HG03565 (cell line): ENCODE measurements around the gene CA7.
"Not testable (repeated sequence)": the region's sequence is repeated elsewhere in the genome, so short reads cannot be mapped to it uniquely, and the experiment has no call there.

Experiments used
- ATAC-seq: cut with Tn5 transposase; IDR thresholded peaks from one replicate; pipeline ENCODE4 v1.9.1; 2021; ENCODE audit warnings: mild to moderate bottlenecking, moderate library complexity; ENCODE audit not compliant: unreplicated experiment

Gene CA7

GRCh38 chr16:66846266-66846665 is 2.1 kb downstream of the CA7 start:
- ATAC-seq: no peak

DNA sequence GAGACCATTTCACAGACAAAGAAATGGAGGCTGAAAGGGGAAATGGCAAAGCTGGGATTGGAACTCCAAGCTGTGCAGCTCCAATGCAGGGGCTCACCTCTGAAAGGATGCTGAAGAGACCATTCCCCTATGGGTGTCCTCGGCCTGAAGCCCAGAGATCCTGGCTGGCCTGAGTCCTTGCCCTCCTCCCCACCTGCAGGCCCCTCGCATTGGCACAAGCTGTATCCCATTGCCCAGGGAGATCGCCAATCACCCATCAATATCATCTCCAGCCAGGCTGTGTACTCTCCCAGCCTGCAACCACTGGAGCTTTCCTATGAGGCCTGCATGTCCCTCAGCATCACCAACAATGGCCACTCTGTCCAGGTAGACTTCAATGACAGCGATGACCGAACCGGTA is 2.6 kb downstream of the CA7 start:
- ATAC-seq: no peak

DNA sequence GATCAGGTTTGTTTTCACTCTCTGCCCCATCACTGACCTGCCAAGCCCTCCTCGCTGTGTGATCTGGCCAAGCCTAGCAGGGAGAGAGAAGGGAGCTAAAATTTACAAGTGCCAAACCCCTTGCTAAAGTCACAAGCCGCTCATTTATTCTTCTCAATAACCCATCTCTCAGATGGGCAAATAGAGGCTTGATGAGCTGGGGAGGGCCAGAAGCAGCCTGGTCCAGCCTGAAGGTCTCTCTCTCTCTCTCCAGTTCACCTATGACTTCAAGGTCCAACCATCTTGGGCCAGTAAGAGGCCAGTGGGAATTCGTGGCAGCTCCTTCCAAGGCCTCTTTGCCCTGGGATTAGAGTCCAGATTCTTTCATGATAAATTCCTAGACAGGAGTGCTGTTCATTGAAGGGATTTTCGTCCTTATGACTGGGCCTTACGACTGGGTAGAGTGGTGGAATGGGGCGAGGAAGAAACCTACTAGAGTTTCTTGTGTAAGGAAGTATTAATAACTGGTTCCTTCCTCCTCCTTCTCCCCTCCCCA is 3.4 kb downstream of the CA7 start:
- no peak for ATAC-seq

GRCh38 chr16:66848172-66848571 is 4.0 kb downstream of the CA7 start:
- ATAC-seq: no peak

DNA sequence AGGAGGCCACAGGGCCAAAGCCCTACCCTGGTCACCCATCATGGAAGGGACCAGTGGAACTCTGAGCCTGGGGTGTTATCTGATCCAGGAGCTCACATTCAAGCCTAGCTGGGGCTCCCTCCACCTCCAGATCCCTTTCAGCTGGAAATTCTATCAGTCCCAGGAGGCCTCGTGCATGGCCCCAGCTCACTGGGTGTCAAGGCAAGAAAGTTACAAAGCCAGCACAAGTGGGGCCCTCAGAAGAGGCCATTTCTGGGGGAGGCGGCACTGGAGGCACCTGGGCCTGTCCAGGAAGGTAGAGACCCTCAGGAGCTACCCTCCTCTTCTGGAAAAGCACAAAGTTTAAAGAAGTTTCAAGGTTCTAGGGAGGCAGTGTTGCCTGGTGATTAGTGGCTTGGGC is 4.8 kb downstream of the CA7 start:
- ATAC-seq: no peak

DNA sequence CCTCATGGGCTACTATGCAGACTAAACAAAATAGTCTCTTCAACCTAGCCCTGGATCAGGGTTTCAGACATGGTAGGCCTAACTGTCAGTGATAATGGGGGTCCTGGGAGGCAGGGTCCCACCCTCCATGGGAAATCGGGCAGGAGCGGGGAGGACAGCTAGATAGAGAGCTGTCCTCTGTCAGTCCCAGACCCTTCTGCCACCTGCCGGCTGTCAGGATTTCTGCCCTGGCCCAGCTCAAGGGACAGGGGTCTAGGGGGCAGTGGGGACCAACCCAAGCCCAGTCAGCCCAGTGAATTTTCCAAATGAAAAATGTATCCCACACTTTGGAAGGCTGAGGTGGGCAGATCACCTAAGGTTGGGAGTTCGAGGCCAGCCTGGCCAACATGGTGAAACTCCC is 5.3 kb downstream of the CA7 start:
- ATAC-seq: no peak

GRCh38 chr16:66850115-66850815 is 6.1 kb downstream of the CA7 start:
- no peak for ATAC-seq

- no peak for ATAC-seq
Observed at GRCh38 chr16:66851166-66851964, 7.2 kb downstream of the CA7 start.

DNA sequence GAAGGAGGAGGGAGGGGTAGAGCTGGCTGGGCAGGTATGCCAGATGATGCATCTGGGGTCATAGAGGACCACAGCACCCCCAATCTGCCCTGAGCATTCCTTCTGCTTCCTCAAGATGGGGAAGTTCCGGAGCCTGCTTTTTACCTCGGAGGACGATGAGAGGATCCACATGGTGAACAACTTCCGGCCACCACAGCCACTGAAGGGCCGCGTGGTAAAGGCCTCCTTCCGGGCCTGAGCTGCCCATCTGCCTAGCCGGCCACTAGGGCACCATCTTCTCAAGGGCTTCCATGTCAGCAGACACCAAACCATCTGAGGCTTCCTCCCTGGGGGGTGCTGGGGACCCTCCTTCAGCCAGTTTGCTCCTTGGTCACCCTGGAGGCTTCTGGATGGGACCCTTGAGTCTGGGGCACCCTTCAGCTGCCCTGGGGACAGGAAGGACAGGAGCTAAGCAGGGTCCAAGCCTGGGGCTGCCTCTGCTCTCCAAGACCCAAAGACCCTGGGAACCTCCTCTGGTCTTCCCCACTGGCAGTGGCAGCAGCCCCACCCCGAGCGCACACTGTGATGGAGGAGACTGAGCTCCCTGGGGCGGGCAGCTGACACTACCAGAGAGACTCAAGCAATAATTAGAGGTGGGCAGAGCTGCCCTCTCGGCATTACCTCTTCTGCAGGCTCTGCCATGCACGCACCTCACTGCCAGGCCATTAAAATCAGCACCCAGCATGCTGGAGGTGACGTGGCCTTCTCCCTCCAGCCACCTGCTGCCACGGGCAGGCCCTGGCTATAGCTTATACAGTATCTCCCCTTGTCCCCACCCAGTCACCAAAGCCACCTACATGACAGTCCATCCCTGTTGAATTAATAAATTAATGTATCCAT is 9.3 kb downstream of the CA7 start:
- no peak for ATAC-seq

DNA sequence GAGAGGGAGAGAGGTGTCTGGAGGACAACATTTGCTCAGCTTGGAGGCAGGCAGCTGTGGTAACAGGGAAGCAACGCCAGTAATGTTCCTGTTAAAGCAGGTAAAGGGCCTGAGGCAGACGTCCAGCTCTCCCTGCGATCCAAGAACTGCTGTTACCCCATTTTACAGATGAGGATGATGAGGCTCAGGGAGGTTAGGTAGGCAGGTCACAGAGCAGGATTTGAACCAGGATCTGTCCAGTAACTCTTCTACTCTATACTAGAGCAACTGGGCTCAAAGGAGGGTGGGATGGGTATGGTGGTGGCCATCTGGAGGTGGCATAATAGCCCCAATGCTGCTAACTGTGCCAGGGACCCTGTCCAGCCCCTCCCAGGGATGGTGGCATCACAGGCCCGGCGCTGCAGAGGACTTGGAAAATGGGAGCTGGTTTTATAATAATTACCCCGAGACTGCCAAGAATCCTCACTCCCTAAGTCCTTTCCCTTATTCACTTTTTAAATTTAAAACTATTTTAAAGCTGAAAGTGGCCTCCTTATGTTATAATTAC is 12.0 kb downstream of the CA7 start:
- ATAC-seq: no peak

DNA sequence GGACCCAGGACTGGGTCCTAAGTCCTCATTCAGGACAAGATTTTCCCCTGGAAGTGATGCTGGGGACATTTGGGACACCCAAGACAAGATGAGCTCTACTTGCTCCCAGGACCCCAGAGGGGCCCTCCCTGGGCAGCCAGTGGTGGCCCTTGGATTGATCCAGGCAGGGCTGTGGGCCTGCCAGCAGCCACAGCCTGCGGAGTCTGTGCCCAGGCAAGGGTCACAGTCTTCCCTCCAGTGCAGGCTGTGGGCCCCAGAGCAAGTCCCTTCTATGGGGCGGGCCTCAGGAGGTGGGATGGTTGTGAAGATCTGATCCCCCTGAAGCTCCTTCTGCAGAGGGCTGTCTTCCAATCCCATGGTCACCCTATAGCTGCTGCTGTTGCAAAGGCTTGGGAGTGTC is 12.6 kb downstream of the CA7 start:
- no peak for ATAC-seq

DNA sequence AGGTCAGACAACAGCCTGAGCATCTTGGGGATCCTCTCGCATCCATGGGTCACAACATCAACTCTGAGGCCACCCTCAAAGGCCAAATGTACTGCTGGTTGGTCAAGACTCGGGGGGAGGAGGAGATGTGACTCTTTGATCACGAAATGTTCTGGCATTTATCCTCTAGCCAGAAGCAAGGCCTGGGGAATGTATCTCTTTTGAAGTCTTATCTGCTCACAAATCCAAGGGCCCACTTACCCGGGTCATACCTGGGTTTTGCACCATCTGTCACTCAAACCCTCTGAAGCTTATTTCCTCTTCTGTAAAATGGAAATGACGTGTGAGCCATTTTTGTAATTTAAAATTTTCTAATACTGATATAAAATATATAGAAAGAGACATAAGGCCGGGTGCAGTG is 13.2 kb downstream of the CA7 start:
- no peak for ATAC-seq

DNA sequence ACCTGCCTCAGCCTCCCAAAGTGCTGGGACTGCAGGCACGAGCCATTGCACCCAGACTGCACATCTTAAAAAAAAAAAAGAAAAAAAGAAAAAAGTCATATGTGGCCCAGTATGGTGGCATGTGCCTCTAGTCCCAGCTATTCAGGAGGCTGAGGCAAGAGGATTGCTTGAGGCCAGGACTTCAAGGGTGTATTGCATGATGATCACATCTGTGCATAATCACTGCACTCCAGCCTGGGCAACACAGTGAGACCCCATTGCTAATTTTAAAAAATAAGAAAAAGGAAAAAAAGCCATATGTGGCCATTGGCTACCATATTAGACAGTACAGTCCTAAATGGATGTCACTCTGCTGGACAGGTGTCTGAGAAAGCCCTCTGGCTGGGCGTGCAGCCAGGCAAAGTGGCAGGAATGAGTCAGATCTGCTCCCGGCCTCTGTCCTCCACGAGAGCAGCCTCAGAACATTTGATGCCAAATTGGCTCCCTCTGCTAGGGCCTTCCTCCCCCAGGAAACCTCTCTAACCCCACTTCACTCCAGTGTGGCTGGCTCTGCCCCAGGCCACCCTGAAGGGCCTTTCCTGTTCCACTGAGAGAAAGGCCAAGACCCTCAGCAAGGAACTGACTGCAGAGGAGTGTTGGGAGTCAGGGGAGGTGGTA is 14.7 kb downstream of the CA7 start:
- ATAC-seq: no peak

DNA sequence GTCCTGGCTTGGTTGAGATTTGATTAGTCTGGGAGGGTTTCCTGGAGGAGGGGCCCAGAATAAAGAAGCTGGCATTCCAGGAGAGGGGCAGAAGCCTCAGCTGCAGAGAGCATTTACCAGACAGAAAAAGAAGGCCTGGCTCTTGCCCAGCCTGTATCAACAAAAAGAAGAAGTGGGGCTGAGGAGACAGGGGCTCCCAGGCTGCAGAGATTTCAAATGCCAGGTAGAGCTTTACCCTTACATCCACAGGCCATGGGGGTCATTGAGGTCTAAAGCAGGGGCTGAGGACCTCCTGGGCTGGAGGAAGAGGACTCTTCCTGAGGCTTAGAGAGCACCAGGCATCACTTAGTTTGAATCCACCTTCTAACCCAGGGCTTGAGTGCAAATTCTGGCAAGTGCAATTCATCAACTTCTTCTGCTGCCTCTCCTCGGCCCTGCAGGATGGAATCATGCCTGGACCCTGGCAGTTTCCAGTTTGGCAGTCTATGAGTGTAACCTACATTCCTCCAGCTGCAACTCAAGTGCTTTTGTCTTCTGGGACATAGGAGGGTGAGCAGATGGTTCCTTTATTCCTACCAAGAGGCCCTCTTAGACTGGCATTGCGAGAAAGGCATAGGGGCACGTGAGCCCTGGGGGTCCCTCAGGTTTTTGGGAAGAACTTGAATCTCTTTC is 15.3 kb downstream of the CA7 start:
- no peak for ATAC-seq

- no peak for ATAC-seq
Observed at GRCh38 chr16:66862023-66862520, 17.9 kb downstream of the CA7 start.

GRCh38 chr16:66863707-66864106 is 19.5 kb downstream of the CA7 start:
- ATAC-seq: no peak

DNA sequence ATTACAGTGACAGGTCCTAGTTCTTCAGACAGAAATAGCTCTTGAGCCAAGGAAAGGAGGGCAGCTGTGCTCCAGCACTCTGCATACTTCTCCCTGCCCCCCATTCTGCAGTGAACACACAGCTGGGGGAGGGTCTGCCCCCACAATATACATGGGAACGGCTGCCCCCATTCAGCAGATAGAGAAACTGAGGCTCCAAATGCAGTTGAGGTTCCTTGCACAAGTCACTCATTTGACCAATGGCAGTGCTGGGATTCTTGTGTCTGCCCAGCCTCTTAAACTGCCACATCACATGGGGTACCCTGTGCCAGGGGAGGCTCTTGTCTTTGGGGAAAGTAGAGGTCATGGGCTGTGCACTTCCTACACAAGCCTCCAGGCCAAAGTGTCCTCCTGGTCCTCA is 25.2 kb downstream of the CA7 start:
- no peak for ATAC-seq

GRCh38 chr16:66871363-66871762 is 27.1 kb downstream of the CA7 start:
- ATAC-seq: not testable (repeated sequence)

GRCh38 chr16:66871840-66872239 is 27.6 kb downstream of the CA7 start:
- no peak for ATAC-seq

- no peak for ATAC-seq
Observed at GRCh38 chr16:66872559-66872942, 28.3 kb downstream of the CA7 start.
